ENCODE data around the gene TCERG1L.

The TCERG1L gene

DNA sequence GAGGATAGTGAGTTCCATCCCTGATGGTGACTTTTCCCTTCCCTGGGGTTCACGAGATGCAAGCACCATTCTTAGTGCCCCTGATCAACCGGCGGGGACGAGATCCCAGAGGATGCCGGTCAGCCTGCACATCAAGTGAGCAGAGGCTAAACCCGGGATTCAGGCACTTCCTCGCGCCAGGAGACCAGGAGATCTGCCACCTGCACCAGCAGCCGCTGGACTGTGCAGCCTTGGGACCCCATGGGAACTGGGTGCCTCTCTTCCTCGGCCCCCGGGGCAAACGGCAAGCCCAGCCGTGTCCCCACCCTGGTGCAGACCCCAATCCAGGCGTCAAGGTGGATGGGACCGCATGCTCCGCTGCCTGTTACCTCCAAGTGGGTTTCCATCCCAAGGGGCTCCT lies 88.5 kb downstream of the TCERG1L start:
- no peak for DNase-seq

DNA sequence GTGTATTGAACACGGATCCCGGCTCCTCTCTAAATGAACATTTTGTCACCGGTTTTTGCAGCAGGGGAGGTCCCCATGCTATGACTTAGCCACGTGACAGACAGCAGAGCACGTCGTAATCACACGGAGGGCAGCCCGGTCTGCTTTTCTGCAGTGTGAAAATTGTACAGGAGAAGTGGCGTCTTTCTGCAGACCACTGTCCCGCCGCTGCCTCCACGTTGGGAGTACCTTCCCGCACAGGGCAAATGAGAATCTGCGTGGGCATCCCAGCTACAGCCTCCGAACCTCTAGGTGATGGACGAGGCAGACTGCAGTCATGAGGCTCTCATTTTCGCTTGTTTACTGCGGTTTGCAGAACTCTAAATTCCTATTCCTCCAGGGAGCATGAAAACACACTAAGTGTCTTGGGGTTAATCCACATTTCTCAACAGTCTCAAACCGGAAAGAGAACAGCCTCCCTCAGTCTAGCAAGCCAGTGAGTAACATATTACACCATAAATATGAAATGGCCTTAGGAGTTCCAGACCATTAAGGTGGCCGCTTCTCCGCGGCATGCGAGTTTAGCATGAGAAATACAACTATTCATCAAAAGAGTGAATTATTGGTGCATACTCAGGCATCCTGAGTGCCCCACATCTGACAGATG lies 89.8 kb downstream of the TCERG1L start:
- no peak for DNase-seq

DNA sequence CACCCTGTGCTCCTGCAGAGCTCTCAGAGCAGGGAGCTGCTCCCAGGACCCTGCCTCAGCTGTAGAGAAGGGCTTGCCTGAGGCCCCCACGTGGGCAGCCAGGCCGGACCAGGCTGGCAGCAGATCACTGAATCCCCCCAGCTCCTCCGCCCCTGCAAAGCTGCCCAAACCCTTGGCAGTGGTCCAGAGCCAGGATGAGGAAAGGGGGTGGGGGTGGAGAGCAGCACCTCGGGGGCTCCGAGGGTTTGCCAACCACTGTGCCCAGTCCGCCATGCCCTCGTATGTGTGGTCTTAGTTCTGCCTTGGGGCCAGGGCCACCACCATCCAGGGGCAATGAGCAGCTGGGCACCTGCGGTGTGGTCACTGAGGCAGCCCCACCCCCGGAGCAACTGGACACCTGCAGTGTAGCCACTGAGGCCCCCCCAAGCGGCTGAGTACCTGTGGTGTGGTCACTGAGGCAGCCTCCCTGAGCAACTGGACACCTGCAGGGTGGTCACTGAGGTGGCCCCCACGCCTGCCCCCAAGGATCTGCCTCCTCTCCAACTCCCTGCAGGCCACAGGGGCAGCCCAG lies 90.8 kb downstream of the TCERG1L start:
- DNase-seq, result no peak

DNA sequence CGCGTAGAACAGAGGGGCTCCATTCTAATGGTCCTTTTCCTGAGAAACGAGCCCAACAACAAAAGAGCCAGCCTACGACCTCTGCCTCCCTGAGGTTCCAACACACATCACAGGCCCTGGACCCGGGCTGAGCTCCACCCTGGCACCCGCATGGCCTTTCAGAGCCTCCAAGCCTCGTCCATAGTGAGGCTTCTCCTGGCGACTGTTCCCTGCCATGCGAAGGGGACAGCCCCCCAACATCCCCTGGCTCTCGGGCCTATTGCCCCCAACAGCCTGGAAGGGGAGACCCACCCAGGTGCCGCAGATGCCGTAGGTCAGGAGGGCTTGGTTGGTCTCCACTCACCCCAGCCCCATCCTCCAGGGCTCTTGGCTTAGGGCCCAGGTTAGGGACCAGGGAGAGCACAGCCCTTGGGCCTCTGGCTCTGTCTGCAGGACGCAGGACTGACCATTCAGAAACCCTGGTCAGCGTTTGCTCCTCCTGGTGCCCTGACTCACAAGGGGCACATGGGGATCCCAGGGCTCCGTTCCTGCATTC lies 91.5 kb downstream of the TCERG1L start:
- DNase-seq, result no peak

DNA sequence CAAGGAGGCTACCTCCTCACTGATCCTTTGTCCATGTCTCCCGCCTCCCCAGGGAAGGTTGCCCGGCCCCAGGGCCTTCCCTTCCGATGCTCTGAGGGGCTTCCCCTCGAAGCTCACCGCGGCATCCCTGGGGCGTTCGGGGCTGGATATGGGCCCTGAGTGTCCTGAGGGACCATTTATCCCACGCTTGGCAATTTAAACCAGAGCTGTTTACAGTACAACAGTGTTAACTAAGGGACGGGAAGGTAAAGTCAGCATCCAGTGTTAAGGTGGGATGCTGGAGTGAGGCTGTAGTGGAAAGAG lies 92.0 kb downstream of the TCERG1L start:
- no peak for DNase-seq

DNA sequence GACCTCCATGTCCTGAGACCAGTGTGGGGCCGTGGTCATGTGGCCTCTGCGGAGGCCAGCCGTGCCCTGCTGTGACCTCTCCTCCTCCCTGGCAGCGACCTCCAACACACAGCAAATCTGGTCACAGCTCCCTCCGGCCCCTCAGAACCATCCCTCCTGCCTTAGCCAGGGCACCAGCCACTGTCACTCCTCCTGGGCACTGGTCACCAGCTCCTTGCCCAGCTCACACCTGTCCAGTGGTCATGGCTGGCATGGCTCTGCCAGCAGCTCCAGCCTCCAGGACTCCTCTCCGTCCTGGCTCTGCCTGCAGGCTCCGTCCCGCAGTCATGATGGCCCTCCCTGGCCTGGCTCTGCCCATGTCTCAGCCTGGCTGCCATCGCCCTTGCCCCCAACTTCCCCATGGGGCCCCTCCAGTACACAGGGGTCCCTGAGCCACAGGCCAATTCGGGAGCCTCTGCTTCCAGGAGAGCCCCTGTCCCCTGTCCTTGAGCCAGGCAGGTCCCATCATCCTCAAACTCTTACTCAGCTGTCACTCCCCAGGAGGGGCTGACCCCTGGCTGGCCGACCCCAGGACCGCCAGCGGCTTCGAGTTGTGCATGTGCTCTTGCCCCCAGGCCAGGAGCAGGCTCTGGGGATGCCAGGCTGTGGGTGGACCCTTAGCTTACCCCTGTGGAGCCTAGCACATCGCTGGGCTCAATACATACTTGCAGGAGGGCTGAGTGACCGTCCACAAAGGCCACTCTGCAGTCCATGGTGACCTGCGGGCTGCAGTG lies 92.5 kb downstream of the TCERG1L start:
- DNase-seq, result no peak

DNA sequence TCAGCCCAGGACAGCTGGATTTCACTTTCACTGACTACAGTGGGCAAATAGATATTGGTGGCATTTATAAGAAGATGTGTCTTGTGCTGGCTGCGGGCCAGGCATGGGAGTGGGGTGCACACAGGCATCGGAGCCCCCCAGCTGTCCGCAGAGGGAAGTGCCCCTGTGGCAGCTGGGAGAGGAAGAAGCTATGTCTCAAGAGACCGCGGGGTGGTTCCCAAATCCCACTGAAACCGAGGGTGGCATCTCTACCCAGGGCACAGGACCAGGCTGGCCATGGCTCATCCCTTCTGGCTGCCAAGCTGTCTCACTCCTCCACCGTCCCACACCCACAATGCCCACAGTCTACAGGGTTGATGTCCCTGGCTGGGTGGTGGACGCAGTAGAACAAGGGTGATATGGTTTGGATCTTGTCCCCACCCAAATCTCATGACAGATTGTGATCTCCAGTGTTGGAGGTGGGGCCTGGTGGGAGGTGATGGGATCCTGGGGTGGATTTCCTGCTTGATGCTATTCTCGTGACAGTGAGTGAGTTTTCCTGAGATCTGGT lies 94.8 kb downstream of the TCERG1L start:
- no peak for DNase-seq

DNA sequence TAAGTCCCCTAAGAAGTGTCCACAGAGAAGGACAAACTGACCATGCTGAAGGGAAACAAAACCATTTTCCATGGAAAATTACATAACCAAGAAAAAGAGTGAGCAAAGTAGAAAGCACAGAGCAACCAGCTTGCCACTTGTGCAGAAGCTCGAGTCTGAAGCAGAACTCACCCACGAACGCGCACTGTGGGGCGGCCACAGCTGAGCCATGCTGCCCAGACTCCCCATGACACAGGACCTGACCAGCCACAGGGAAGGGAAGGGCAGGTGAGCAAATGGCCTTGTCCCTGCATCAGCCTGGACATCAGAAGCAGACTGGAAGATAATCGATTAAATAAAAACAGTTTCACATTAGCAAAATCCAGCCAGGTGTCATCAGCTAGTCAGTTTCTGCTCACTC lies 95.7 kb downstream of the TCERG1L start:
- DNase-seq, result no peak

DNA sequence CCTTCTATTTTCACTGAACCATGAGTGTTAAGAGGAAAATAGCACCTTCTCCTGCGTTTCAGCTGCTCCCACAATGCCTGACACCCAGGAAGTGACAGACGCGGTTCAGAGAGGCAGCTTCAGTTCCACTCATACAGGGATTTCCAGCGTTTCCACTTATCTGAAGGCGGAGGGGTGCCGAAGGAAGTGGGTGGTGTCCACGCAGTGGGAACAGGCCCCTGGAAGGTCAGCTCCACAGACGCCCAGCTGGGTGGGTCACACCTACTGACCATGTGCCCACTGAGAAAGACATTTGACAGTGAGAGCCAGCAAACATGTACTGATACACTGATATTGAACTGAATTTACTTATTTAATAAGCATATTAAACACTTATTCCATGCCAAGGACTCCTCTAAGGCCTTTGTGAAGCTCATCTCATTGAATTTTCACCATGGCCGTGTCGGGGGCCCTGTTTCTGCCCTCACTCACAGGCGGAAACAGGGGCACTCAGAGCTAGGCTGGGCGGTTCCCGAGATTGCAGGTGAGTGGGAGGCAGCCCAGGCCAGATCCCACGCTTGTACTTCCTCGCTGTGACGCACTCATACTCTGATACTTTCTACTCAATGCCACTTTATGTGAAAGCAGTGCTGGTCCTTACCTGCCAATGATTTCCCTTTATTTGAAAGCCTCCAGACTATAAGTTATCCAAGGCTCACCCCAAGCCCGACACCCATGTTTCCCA lies 96.8 kb downstream of the TCERG1L start:
- no peak for DNase-seq

DNA sequence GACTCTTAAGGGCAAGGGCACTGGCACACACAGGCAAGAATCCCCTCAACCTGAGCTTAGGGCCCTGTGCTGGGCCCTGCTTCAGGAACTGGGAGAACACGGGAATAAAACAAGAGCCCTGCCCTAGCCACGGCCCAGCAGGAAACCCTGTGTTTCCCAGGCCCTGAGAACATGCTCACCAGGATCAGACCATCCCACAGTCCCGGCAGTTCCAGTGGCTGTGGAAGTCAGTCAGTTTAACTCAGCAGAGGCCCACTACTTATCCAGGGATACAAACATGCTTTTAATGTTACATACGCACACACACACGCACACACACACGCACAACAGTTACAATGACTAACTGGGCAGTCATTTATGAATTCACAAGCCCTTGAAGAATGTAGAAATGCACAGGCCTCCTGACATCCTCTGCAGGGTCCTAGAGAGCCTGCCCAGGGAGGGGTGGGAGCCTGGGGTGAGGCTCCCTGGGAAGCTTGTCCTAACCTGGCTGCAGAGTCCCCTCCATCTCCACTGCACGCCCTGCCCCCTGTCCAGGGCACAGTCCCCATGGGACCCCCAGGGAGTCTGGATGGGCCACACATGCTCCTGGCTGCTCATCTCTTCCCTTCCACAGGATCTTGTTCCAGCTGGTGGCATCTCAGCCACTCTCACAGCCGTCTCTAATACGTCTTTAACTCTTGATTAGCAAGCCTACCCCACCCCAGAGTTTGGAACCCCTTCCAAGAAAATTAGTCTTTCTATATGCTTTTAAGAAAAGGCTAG lies 97.6 kb downstream of the TCERG1L start:
- no peak for DNase-seq

DNA sequence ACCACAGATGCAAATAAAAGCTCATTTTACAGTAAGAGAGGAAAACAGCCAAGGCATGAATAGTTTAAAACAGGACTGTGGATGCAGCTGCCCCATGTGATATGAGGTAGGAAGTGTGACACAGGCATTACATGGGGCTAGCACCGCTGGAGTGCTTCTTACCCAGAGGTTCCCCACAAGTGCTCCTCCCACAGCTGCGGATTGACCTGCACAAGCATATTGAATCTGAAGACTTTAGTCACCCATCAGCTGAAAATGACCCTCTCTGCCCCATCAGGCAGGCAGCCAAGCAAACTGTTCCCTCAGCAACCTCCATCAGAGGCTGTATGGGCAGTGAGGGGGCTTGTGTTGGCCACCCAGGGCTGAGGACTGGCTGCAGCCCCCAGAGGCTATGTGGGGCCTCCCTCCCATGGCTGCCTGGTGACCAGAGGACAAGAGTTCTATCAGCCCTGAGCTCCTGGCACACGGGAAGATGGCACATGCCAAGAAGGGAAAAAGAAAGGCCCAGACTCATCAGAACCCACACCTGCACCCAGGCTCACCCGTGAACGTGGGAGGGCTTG lies 98.7 kb downstream of the TCERG1L start:
- no peak for DNase-seq

DNA sequence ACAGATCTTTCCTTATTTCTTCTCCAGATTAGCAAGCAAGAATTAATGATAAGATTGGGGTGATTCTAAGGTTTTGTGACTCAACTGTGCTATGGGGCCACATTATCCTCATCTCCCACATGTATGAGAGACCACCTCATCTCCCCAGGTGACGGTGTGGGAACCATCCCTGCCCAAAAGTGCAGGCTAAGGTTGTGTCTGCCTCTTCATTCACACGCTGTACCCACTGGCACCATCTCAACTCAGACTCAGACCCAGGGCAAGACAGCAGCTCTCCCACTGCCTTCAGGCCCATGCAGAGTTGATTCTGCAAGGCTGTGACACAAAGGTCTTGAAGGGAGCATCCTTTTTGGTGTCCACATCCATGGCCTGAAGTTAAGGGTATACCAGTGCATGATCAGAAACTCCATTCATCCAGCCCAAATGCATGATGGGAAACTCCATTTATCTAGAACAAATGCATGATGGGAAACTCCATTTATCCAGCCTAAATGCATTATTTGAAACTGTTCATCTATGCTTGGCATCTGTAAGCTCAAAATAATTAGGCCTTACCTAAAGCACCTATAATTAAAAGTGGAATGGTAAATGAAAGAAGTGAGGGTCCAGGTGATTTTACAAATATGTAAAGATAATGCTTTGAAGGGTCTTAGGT lies 99.4 kb downstream of the TCERG1L start:
- DNase-seq, result no peak

DNA sequence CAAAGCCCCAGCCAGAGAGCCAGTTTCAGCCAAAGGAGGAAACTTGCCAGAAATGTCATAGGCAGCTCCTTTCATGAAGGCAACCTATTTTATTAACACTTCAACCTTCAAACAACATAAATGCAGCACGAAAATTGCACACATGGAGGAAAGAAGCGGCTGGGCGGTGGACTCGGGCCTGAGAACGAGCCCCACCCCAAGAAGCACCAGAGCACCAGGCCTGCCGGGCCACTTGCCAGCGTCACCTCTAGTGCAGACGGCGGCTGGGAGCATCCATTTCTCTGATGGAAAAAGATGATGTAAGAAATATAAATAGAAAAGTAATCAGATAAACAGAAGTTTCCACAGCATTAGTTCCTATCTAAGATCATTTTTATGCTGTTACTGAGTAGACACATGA lies 100.0 kb downstream of the TCERG1L start:
- no peak for DNase-seq

DNA sequence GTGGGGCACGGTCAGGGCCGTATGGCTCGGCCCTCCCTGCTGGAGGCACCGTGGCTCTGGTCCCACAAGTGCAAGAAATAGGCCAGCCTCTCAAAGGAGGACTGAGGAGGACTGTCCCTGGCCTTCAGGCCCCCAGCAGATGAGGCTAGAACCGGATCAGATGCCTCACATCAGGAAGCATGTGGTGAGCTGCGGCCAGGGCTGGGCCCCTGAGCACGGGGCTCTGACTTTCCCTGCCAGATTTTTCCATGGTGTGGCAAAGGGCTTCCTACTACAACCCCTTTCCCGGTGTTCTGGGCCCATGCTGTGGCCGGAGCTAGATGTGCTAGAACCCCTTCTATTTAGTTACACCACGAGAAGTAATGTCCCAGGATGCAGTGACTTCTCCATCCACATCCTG lies 100.4 kb downstream of the TCERG1L start:
- DNase-seq, result no peak

DNA sequence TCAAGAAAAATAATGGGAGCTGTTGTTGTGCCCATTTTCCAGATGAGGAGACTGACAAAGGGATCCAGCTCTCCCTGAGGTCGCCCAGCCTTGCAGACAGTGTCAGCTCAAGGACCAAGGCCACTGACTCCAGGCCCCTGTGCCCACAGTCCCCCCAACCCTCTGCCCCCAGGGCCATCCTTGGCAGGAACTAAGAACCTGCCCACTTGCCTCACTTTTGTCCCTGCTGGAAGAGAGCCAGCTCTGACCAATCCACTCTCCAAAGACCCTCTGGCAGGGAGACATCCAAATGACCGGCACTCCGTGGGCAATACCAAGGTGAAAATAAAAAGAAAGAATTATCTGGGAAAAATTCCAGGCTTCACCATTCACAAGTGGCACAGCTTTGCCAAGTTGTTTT lies 101.3 kb downstream of the TCERG1L start:
- DNase-seq, result no peak

DNA sequence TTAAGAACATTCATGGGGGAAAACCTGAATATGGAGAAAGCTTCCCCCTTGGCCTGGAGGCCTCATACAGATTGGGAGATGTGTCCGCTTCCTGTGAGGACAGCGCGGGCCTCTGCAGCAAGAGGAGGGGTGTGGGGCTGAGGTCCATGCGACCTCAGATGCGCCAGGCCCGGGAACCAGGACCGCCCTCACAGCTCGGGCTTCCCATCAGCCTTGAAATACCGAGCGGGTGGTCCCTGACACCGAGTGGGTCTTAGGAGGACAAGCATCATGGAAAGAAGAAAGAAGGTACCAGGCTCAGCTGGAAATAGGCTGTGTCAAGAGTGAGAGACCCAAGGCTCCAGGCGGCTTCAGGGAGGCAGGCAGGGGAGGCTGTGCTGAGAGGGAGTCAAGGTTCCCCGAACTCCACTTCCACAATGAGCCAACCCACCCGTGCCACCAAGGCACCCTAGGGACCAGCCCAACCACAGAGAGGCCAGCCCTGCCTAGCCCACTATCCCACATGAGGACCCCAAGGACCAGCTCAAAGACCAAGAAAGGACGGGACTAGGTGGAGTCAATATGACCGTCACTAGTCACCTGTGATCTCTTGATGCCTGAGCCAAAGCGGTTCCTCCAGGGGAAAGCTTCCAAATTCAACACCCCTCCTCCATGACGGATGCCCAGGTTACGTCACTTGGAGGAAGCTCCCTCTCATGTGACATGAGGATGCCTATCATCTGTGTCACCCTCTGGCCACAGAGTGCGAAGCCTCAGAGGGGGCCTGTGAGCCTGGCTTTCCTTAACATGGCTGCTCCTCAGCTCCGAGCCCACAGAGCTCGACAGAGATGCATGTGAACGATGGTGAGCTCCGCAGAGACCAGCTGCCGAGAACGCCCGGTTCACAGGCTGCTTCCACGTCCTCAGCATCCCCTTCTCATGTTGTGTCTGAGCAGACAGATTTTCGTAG lies 103.7 kb downstream of the TCERG1L start:
- no peak for DNase-seq

DNA sequence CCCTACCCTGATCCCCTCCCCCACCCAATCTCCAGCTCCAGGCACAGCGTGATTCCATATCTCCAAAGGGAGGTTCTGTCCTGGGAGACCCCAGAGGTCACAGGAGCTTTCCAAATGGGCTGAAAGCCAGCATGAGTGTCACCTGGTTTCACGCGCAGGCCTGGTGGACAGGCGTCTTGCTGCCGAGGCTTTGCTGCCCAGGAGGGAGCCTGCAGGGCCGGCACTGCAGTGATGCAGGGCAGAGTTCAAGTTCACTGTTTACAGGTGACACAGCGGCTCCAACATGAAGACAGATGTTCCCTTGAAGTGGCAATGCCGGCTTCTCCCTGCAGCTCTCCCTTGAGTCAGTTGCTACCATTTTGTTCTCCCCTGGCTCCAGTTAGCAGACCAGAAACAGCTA lies 104.3 kb downstream of the TCERG1L start:
- DNase-seq, result no peak

DNA sequence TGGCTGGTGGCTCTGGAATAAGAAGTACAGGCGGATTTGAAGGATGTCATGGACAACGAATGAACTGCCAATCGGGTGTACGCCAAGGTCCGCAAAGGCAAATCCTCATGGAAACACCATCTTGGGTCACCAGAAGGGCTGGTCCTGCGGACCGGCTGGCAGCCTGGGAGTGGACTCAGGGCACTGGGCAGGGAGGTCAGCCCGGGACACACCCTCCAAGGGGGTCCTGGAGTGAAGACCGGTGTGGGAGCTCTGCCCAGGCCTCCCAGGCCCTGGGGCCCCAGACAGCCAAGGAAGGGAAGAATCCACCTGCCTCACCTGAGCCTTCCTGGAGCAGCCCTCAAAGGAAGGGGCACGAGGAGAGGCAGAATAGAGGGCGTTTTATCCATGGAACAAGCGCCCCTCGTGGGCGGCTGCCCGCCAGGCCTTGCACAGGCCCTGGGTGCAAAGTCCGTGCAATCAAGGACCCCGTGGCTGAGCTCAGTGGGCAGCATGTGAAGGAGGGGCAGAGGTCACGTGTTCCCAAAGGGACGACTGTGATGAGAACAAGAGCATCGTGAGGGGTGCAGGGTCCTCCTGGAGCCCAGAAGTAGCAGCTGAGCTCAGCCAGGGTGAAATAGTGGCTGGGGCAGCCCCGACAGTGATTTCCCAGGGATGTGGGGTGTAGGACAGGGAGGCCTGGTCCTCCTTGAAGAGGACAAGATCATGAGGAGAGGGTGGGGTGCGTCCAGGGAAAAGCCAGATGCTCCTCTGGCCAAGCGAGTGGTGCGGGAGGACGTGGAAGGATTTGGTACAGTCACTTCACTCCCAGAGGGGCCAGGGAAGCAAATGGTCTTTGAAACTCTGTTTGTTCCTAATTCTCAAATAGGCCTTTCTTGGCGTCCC lies 105.2 kb downstream of the TCERG1L start:
- no peak for DNase-seq

DNA sequence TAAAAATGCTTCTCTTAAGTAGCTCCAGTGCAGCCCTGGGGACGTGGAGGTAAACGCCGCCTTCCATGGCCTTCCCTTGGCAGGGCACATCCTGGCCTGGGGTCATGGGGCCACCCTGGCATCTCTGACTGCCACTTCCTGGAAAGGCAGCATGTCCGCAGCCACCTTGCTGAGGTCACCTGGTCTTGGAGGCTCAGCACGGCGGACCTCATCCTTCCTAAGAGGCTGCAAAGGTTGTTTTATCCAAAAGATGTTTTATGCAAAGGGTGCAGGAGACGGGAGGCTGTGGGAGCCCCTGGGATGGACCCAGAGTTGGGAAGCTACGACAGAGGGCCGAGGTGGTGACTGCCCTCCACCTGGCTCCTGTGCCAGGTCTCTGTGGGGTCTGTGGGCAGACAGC lies 106.0 kb downstream of the TCERG1L start:
- no peak for DNase-seq
